Activated CD4-positive, alpha-beta T cell treated with anti-CD3 and anti-CD28 coated beads for 48 hours (primary cell): Measurements from ENCODE around the gene CCDC68.

Source experiments
- DNase-seq: peaks from one replicate; pipeline ENCODE4 v3.0.0-alpha.2; 2020

CCDC68 gene

DNA sequence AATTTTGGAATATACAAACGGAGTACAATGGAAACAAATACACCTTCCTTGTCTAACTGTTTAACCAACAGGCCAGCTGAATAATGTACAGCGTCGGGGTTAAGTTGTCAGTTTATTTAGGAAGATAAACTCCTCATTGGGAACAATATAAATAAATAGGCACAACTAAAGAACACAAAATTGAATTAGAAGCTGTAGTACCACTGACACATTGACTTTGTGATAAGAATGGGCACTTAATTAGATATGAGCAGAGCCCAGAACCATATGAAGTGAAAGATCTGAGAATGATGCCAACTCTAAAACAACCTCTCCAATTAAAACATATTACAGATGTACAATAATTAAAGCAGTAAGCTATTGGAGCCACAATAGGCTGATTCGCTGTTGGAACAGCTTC lies 44.4 kb downstream of the CCDC68 start:
- DNase-seq = no peak

GRCh38 chr18:54911551-54911950 lies 47.7 kb downstream of the CCDC68 start:
- no peak for DNase-seq

DNA sequence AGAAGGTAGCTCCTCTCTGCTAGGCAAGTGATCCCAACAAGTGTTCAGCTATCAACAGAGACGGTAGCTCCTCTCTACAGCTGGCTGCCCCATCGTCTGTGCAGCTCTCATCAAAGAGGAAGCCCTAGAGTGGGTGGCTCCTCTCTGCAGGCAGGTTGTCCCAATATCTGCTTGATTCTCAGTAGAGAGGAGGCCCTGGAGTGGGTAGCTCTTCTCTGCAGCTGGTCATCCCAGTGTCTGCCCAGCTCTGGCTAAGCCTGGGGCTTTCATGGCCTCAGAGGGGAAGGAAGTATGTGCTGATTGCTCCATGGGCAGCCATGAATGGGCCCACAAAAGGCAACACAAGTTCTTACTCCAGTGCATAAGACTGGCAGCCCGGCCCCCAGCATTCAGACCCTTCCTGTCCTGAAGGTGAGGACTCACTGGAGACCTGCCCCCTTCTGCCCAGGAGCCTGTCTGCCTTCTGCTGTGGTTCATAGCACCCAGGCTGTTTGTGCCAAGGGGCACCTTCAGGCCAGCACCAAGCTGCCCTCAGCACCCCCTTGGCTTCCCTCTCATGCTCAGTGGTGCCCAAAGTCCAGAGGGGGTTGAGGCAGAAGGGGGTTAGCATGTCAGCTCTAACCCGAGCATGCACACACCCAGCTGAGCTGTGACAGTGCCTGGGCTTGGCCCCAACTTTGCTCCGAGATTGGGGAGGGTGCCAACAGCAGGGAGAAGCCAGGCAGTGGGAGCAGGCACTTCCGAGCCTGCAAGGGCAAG lies 48.9 kb downstream of the CCDC68 start:
- no peak for DNase-seq

DNA sequence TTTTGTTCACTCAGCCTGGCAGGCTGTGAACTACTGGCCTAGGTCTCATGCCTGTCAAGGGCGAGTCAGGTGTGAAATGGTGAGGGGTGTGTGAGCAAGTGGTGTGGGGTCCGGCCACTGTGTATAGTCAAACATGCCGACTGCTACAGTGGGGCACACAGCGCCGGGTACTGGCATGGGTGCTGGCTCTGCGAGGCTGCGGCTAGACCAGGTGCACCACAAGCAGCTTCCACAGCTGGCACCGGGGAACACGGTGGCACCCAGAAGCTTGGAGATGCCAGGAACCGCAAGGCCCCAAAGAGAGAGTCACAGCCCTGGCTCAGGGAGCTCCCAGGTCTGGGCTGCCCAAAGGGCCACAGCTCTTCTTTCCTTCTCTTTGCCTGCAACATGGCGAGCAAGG lies 49.7 kb downstream of the CCDC68 start:
- no peak for DNase-seq

DNA sequence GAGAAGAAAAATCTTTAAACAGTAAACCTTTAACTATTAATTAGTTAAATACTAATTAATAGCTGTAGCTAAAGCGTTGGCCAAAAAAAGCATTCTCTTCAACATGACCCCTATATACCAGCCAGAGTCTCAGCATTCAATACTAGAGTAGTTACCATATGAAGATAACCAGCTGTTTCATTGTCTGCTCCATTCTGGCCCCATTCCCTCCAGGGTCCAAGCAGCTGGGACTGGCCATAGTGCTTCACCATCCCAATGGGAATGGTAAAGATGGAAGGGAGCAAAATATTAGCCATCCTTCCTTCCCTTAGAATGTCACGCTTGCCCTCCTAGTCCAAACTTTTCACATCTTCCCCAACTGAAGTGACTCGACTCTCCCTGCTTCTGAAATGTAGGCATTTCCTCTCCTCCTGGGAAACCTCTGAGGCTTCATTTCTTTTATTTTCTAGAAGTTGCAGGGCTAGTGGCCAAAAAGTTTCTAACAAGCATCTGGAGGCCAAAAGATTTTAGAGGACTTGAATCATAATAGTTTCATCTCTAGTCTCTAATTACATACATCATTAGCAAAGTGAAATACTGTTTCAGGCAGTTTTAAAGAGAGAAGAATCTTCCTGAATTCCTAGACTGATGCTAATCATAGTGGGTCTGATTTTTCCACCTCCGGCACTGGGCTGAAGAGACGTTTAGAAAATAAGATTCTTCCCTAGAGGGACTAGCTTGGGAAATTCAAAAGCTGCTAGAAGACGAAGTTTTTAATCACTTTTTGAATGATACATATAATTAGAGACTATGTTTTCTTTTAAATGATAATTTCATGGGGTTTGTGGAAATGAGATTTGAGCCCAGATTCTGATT lies 52.7 kb downstream of the CCDC68 start:
- no peak for DNase-seq

- DNase-seq = no peak
Measured at GRCh38 chr18:54905629-54906028, 53.6 kb downstream of the CCDC68 start.

GRCh38 chr18:54904581-54904980 lies 54.7 kb downstream of the CCDC68 start:
- no peak for DNase-seq

DNA sequence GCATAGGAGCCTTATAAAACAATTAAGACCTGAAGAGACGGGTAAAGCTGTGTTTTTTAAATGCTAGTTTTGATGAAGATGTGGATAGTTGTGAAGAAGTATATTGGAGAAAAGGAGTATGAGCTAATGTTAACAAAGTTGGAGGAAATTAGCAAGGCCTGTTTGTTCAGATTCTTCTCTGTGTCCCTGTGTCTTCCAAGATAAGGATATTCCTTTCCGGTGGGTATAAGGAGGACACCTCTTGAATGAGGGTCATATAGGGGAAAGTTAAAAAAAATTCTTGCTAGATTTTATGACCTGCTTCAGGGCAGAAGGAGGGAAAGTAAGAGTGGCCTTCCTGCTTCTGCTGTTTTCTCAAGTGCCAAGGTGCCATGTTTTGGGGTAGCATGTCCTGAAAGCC lies 59.0 kb downstream of the CCDC68 start:
- no peak for DNase-seq

GRCh38 chr18:54899500-54899899 lies 59.8 kb downstream of the CCDC68 start:
- DNase-seq = no peak

DNA sequence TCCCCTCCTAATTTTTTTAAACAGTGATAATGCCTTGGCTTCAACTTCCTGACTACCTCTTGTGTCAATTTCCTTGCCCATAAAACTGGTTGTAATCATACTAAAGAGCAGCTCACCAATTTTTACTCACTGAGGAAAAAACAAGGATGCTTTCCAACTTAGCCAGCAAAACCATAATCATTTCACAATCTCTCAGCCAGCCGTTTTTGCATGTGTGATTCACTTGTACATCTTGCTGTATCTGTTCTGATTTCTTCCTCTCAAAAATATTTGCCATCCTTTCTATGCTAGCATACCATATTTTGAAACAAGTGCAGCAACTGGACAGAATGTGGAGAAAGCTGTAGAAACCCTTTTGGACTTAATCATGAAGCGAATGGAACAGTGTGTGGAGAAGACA lies 70.3 kb downstream of the CCDC68 start:
- no peak for DNase-seq

- DNase-seq = no peak
Measured at GRCh38 chr18:54888378-54888777, 70.9 kb downstream of the CCDC68 start.

DNA sequence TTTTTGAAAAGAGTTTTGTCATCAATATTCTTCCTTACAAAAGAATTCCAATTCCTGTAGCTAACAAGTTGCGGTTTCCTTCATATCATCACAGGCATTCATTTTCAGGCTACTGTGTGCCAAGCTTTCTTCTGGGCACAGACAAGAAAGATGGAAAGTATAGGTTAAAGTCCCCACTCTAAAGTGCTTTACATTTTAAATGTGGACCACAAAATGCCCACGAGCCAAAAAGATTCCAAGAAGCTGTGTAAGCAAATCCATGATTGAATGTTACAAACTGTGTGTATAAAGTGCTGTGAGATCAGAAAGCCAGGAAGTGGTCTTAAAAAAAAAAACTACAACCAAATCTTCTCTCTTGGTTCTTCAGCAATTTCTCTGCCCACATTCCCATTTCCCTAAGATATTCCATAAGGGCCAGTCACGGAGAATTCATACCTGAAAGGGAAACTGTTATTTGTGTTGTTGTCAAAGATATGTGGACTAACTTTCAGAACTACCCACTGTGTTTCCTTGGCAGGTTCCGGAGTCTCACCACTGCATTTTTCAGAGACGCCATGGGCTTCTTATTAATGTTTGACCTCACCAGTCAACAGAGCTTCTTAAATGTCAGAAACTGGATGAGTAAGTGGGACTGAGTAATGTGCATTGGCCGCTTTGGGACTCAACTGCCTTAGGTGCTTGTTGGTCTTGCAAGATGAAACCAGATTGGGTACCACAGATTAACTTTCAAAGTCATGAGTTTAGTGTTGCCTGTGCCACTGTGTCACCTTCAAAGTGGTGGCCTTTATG lies 75.3 kb downstream of the CCDC68 start:
- no peak for DNase-seq

GRCh38 chr18:54882318-54882717 lies 76.9 kb downstream of the CCDC68 start:
- DNase-seq = no peak

DNA sequence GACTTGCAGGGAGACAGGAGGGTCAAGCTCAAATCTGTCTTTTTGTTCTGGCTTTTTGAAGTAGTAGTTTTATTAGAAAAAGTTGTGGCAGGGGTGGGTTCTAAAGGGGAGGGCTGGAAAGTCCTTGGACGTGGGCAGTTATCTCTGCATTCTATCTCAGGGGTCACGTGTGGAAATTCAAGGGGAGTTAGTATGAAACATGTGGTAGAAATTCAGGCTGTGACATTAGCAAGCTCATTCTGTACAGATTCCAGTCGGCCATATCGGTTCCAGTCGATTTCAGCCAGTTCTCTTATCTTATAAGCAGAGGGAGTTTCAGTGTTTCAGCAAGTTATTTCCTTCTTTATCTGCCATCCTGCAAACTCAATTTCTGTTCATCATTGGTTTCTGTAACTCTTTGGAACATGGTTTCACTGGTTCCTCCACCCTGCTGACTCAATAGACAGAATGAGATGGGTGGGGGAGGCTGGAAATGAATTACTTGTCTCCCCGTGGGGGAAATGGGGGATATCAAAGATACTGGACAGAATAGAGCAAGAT lies 78.0 kb downstream of the CCDC68 start:
- DNase-seq = no peak

DNA sequence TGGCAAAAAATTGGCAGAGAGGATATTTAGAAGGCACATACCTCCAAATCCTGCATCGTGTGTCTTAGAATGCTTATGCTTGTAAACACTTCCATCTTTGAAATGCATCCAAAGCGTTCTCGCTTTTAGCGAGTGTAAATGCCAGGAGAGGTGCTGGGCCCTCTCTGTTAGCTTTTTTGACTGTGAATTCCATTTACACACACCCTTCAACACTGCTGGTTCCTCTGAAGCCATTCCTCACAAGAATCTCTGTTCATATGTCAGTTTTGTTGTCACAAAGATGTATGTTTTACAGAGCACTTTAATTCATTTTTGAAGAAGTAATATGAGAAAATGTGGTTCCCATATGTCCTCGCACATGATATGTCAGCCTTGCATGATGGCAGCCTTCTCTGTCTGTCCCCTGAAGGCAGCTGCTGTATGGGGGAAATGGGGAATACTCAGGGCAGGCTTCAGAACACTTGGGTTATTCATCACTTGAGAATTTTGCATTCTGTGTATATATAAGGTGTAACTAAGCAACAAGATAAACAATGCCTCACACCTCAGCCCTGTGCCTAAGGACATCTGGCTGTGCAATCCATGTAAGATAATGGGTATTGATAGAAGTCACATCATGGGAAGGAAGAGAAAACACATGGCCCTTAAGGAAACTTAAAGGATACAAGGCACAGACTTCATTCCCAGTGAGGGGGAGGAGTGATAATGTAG lies 78.7 kb downstream of the CCDC68 start:
- no peak for DNase-seq

GRCh38 chr18:54879691-54880090 lies 79.6 kb downstream of the CCDC68 start:
- DNase-seq = no peak

DNA sequence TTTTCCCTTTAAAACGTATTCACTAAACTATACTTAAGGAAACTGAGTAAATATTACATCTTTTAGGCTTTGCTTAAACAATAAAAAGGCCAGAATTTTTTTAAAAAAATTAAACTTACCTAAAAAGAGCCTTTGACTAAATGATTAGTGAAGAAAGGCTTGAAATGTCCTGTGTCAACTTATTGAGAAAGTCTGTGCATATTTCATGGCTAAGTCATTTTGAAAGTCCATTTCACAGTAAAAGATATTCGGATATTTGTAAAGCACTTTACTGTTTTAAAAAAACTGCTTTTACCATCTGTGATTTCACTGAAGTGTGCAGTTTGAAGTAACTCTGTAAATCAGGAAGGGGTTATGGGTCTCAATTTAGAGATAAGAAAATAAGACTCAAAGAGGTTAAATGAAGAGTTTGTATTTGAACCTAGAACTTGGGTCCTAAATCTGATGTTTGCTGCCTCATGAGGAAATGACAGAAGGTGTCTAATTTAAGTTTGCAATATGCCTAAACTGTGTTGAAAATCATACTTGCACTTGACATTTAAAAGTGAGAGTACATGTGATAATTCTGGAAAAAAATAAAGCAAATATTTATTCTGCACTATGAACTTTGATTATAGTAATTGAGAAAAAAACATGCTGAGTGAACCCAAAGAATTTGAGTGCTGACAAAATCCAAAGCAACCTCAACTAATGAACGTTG lies 80.5 kb downstream of the CCDC68 start:
- DNase-seq = no peak

GRCh38 chr18:54878159-54878622 lies 81.1 kb downstream of the CCDC68 start:
- DNase-seq = no peak

- no peak for DNase-seq
Measured at GRCh38 chr18:54877076-54877475, 82.2 kb downstream of the CCDC68 start.

- no peak for DNase-seq
Measured at GRCh38 chr18:54875063-54875462, 84.2 kb downstream of the CCDC68 start.

DNA sequence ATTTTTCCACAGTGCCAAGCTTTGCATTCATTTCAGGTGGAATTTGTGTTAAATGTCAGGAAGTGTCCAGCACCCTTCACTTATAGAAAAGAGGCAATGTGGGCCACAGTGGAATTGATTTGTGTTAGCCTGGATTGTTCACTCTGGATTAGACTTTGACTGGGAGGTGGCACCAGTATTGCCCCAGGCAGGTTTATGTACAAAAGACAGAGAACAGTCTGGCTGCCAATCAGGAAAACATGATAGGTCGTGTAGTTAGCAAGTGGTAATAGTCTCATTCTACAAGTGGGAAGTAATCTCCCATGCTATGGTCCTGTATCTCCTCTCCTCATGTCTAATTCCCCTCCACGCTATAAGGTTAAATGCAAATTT lies 85.4 kb downstream of the CCDC68 start:
- no peak for DNase-seq

- DNase-seq = no peak
Measured at GRCh38 chr18:54872681-54873080, 86.6 kb downstream of the CCDC68 start.
